PC-3 (cell line): Measurements from ENCODE around the gene FOXN3. TPM values are rescaled to one million over a fixed set of nuclear protein-coding genes. Genes with fewer than 3 reads are reported as not detected.

Experiments
- ATAC-seq: fragments of 200-7000 bp; cut with Tn5 transposase; 2 replicates; pipeline ENCODE4 v1.9.1; 2020; ENCODE audit warnings: mild to moderate bottlenecking, moderate library complexity
- BruUV-seq: library from RNA; stranded (reverse); fragments of 400-500 nt; replicated peaks from 2 replicates; lab custom pipeline; 2021; lab: Mats Ljungman, UMichigan
- CTCF ChIA-PET: fragments of 300-600 bp; sonication (Branson Sonifier 250); formaldehyde crosslinking; loops from one replicate; lab custom pipeline; 2022; ENCODE audit warnings: antibody characterized with exemption; lab: Charles Lee
- POLR2A ChIA-PET: fragments of 300-600 bp; sonication (Branson Sonifier 250); formaldehyde crosslinking; loops from one replicate; lab custom pipeline; 2022; ENCODE audit warnings: antibody characterized with exemption; ENCODE audit not compliant: unreplicated experiment; lab: Charles Lee
- DNase-seq: peaks from one replicate; pipeline ENCODE4 v3.0.0-alpha.2; 2015
- H2AFZ ChIP-seq: fragments of 300-600 bp; sonication (generic); 2 replicates; pipeline ENCODE4 v1.6.0; 2016; ENCODE audit warnings: antibody characterized with exemption, low read length
- H3F3A ChIP-seq: fragments of 300-600 bp; sonication (generic); one replicate; pipeline ENCODE4 v1.6.0; 2017; ENCODE audit warnings: antibody characterized with exemption, low read length, control low read depth, mild to moderate bottlenecking; ENCODE audit not compliant: unreplicated experiment
- H3K27ac ChIP-seq: fragments of 300-600 bp; sonication (generic); 2 replicates; pipeline ENCODE4 v1.5.1; 2016; ENCODE audit warnings: mild to moderate bottlenecking, low read length
- H3K27me3 ChIP-seq: fragments of 300-600 bp; sonication (generic); 2 replicates; pipeline ENCODE4 v1.6.1; 2016; ENCODE audit warnings: low read length, mixed read lengths
- H3K36me3 ChIP-seq: fragments of 300-600 bp; sonication (generic); 2 replicates; pipeline ENCODE4 v1.6.1; 2016; ENCODE audit warnings: low read depth, mixed run types, low read length, mixed read lengths
- H3K4me1 ChIP-seq: fragments of 300-600 bp; sonication (generic); 2 replicates; pipeline ENCODE4 v1.5.1; 2016; ENCODE audit warnings: low read length; ENCODE audit not compliant: insufficient read depth
- H3K4me2 ChIP-seq: fragments of 300-600 bp; sonication (generic); 2 replicates; pipeline ENCODE4 v1.6.0; 2016; ENCODE audit warnings: low read length
- H3K4me3 ChIP-seq: fragments of 300-600 bp; sonication (generic); 2 replicates; pipeline ENCODE4 v1.5.1; 2016; ENCODE audit warnings: mild to moderate bottlenecking, low read length, mixed read lengths
- H3K79me2 ChIP-seq: fragments of 300-600 bp; sonication (generic); 2 replicates; pipeline ENCODE4 v1.6.1; 2017; ENCODE audit warnings: low read length, mixed read lengths
- H3K9ac ChIP-seq: fragments of 300-600 bp; sonication (generic); 2 replicates; pipeline ENCODE4 v1.6.0; 2016; ENCODE audit warnings: mild to moderate bottlenecking, low read length
- H3K9me2 ChIP-seq: fragments of 300-600 bp; sonication (generic); replicated peaks from 2 replicates; pipeline ENCODE4 v1.6.1; 2016; ENCODE audit warnings: mixed run types, low read length, mixed read lengths
- H3K9me3 ChIP-seq: fragments of 300-600 bp; sonication (generic); 2 replicates; pipeline ENCODE4 v1.6.1; 2016; ENCODE audit warnings: low read length, mixed read lengths
- H4K20me1 ChIP-seq: fragments of 300-600 bp; sonication (generic); 2 replicates; pipeline ENCODE4 v1.6.1; 2016; ENCODE audit warnings: low read length, mixed read lengths
- EZH2 ChIP-seq: fragments of 300-600 bp; sonication (generic); IDR thresholded peaks from one replicate; pipeline ENCODE4 v1.6.1; 2017; ENCODE audit warnings: antibody characterized with exemption, mild to moderate bottlenecking, low read length; ENCODE audit not compliant: unreplicated experiment
- EZH2phosphoT487 ChIP-seq: fragments of 300-600 bp; sonication (generic); IDR thresholded peaks from 2 replicates; pipeline ENCODE4 v1.6.1; 2018; ENCODE audit warnings: mild to moderate bottlenecking, antibody characterized with exemption, low read length, borderline replicate concordance
- intact Hi-C: fragments of 100-400 bp; cut with micrococcal nuclease; formaldehyde crosslinking; loops from 2 replicates; pipeline ENCODE4 v1.9.0; 2023
- total RNA-seq: library from RNA; depleted of rRNA; stranded (reverse); fragments of >200 nt; gene quantifications from 2 replicates; pipeline ENCODE4 v1.2.3, GENCODE V29; 2014
- TF ChIP-seq, protein P1 (sequence below): fragments of 300-600 bp; sonication (generic); conservative IDR thresholded peaks from 2 replicates; pipeline ENCODE4 v1.5.1; 2017; ENCODE audit warnings: antibody characterized with exemption, low read depth, mild to moderate bottlenecking, low read length

The FOXN3 gene
- total RNA-seq, 1 experiment from 2014 or later: 13.3 TPM

DNA sequence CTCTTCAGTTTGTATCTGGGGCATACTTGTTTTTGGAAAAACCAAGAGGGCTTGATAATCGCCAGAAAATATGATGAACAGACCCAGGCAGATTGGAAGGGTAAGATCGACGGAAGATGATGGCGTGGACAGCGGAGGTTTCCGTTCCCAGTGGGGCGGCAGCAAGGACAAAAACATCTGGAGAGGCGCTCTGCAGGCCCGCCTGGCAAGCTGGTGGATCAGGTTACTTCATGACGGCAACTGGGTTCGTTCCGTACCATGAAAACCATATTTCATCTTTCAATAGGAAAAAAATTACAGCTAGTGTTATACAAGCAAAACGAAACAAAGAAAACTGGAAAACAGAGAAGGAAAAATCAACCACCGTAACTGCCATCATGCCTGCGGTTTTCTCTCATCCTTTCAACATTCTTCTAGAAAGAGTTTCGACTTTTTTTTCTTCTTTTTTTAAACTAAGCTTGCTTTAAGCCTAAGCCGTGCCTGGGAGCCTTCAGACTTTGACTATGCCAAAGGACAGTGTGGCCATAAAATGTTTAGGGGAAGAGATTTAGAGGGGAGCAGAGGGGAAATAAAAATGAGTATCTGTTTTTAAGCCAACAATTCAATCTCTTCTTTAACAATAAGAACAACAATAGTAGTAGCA is 210.5 kb downstream of the FOXN3 start:
- TF ChIP-seq, protein P1, sequence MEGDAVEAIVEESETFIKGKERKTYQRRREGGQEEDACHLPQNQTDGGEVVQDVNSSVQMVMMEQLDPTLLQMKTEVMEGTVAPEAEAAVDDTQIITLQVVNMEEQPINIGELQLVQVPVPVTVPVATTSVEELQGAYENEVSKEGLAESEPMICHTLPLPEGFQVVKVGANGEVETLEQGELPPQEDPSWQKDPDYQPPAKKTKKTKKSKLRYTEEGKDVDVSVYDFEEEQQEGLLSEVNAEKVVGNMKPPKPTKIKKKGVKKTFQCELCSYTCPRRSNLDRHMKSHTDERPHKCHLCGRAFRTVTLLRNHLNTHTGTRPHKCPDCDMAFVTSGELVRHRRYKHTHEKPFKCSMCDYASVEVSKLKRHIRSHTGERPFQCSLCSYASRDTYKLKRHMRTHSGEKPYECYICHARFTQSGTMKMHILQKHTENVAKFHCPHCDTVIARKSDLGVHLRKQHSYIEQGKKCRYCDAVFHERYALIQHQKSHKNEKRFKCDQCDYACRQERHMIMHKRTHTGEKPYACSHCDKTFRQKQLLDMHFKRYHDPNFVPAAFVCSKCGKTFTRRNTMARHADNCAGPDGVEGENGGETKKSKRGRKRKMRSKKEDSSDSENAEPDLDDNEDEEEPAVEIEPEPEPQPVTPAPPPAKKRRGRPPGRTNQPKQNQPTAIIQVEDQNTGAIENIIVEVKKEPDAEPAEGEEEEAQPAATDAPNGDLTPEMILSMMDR: no peak
- TF ChIP-seq EZH2phosphoT487: no peak
- no peak for TF ChIP-seq EZH2
- CTCF ChIA-PET: no interaction called here
- POLR2A ChIA-PET: no interaction called here
- DNase-seq: no peak
- H3K36me3 ChIP-seq: no peaks in the 10 kb centered on the region
- H3K79me2 ChIP-seq: no peaks in the 10 kb centered on the region
- H3K9me3 ChIP-seq: no peaks in the 10 kb centered on the region
- ATAC-seq: no peak
- H3K27ac ChIP-seq: no peak overlapping the region
- H2AFZ ChIP-seq: no peak overlapping the region
- H3F3A ChIP-seq: no peaks in the 10 kb centered on the region
- no TSS peak for BruUV-seq
- H3K4me1 ChIP-seq: no peaks in the 10 kb centered on the region
- H4K20me1 ChIP-seq: no peaks in the 10 kb centered on the region
- no peaks in the 10 kb centered on the region for H3K27me3 ChIP-seq
- no peaks in the 10 kb centered on the region for H3K9me2 ChIP-seq
- no peak overlapping the region for H3K4me2 ChIP-seq
- H3K9ac ChIP-seq: no peak overlapping the region
- H3K4me3 ChIP-seq: no peak overlapping the region
- intact Hi-C loops: no loop called here

DNA sequence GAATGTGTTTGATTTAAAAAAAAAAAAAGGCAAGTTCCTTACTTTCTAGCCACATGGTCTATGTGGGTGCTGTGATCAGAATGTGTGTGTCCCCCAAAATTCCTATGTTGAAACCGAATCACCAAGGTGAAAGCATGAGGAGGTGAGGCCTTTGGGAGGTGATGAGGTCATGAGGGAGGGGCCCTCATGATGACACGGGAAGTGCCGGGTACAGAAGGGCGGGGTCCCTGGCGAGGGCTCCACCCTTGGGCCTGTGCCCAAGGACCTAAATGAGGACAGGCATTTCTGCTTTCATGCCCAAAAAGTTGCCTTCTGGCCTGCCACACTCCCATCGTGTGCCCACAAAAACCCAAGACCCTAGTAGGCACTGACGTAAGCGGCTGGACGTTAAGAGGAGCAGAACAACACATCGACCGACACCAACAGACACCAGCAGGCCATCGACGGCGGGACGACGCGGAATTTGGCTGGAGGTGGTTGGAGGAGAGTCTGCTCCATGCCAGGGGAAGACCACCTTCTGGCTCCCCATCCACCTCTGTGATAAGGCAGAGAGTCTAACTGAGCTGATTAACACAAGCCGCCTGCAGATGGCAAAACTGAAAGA is 211.8 kb downstream of the FOXN3 start:
- no peaks in the 10 kb centered on the region for H3K9me2 ChIP-seq
- H4K20me1 ChIP-seq: no peaks in the 10 kb centered on the region
- no peaks in the 10 kb centered on the region for H3K27me3 ChIP-seq
- intact Hi-C loops: no loop called here
- H3K27ac ChIP-seq: no peak overlapping the region
- H3K79me2 ChIP-seq: no peaks in the 10 kb centered on the region
- H2AFZ ChIP-seq: no peak overlapping the region
- H3K4me3 ChIP-seq: no peak overlapping the region
- CTCF ChIA-PET: no interaction called here
- H3K36me3 ChIP-seq: no peaks in the 10 kb centered on the region
- H3K9me3 ChIP-seq: no peaks in the 10 kb centered on the region
- no peak overlapping the region for H3K4me2 ChIP-seq
- ATAC-seq (no peak), DNase-seq (no peak)
- no TSS peak for BruUV-seq
- no peaks in the 10 kb centered on the region for H3K4me1 ChIP-seq
- TF ChIP-seq EZH2 (no peak), EZH2phosphoT487 (no peak)
- TF ChIP-seq, protein P1: no peak
- POLR2A ChIA-PET: no interaction called here
- no peaks in the 10 kb centered on the region for H3F3A ChIP-seq
- no peak overlapping the region for H3K9ac ChIP-seq
